GM21717 (cell line): ENCODE measurements around the gene NKD2.

ENCODE experiments used
- ATAC-seq: cut with Tn5 transposase; IDR thresholded peaks from one replicate; pipeline ENCODE4 v1.9.1; 2021; ENCODE audit warnings: mild to moderate bottlenecking, moderate library complexity; ENCODE audit not compliant: unreplicated experiment

The NKD2 gene

DNA sequence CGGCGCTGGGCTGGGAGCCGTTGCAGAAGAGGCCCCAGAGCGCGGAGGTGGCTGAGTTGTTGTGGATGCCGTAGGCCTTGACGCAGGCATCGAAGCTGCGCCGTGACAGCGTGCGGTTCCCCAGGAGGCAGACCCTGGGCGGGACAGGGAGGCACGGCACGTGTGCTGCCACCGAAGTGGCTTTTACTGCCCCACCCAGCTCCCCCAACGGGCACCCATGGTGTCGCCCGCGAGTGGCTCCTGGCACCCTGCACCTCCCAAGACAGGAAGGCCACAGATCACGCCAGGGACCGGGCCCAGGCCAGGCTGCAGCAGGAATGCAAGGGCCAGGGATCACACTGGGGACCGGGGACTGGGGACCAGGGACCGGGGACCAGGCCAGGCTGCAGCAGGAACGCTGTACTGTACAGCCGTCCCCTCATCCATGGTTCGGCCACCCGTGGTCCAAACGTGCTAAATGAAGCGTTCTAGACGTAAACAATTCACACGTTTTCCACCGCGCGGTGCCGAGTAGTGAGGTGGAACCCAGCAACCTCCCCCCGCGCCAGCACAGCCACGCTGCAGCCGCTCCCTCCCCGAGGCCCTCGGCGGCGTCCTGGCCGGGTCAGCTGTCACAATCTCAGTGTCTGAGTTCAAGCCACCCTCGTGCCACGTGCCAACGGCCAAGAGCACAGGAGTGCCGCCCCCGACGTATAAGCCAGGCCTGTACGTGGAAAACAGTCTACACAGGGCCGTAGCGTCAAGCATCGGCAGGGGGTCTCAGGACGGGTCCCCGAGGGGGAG, 75.4 kb downstream of the NKD2 start:
- no peak for ATAC-seq

DNA sequence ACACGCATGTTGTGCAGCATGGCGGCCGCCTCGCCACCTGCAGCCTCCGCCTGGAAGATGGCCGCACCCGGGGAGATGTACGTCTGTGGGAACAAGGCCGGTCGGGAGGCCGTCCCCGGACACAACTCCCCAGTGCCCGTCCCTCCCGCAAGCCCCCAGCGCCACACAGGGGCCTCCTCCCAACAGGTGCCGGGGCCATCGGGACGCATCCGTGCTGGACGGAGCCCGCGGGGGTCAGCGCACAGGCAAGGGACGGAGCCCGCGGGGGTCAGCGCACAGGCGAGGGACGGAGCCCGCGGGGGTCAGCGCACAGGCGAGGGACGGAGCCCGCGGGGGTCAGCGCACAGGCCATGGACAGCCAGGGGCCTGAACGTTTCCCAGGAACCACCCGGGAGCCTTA, 76.8 kb downstream of the NKD2 start:
- no peak for ATAC-seq

DNA sequence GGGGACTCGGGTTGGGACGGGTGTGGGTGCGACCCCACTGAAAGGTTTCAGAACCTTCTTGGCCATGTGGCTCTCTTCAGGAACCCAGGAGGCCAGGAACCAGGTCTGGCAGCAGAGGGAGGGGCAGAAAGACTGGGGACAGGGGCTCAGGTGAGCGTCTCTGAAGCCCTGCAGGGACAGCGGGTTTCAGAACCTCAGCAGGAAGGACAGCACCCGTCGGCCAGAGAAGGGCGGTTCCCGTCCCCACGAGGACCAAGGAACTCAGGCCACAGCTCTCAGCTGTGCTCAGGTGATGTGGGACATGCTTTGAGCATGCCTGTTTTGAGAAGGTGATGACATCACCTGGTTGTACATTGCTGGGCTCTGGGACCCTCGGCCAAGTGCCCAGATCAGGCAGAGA, 77.5 kb downstream of the NKD2 start:
- ATAC-seq: no peak

DNA sequence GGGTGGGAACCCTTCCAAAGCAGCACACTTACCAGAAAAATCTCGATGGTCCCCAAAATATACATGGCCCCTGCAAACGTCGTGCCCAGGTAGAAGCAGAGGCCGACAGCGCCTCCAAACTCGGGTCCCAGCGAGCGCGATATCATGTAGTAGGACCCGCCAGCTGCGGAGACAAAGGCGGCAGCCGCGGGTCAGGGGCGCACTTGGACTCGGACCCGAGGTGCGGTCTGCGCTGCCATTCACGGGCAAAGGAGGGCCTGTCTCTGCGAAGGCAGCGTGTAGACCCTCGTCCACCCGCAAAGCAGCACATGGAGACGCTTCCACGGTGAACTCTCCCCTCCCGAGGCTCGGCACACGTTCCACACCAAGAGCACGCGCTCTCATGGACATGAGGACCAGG, 78.3 kb downstream of the NKD2 start:
- no peak for ATAC-seq

DNA sequence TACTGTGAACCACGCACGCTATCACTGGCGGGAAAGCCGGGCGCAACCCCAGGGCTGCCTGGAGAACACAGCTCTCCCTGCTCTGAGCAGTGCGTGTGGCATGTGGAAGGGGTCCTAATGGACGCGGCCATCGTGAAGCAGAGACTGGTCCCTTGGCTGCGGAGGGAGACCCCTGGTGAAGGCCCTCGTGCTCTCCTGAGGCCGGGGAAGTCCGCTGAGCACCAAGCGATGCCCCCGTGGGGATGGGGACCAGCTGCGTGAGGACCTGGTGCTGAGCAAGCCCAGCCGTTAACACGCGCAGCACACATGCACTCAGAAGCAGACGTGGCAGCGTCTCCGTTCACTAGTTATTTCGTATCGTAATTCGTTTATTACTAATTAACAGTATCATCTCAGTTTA, 78.8 kb downstream of the NKD2 start:
- no peak for ATAC-seq

DNA sequence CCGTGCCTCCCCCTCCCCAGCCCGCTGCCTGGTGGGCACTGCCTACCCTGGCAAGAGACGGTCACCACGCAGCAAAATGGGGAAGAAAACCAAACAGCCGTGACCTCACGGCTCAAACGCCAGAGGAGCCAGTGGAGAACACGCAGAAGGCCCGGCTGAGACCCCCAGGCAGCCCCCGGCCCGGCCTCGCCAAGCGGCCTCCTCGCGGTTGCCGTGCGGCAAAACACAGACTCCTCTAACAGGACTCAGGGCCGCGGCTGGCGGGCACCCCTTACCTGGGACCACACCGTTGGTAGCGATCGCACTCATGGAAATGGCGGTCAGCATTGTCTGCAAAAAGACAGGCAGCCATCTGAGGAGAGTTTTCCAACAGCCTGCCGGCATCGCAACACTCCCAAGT, 79.4 kb downstream of the NKD2 start:
- no peak for ATAC-seq
